Motor neuron (in vitro differentiated cells): ENCODE measurements around the gene TBC1D3I. TPM values are rescaled to one million over a fixed set of nuclear protein-coding genes. Genes with fewer than 3 reads are reported as not detected.

ENCODE experiments used
- total RNA-seq, 8 experiments: library from RNA; unstranded; fragments of 300-600 nt; gene quantifications; 2 replicates each; pipeline versions ENCODE4 v1.2.3 to v1.2.4, GENCODE V29; 2022

The TBC1D3I gene
- total RNA-seq, 8 experiments from 2014 or later, result 0.11 to 0.77 (median 0.37) TPM; not detected in 2

Other genes starting within 250 kb of the TBC1D3I start
- gene CCL23, start 246.6 kb downstream of the TBC1D3I start, total RNA-seq, result not detected
- under 1 TPM in 4 of 8 experiments, not detected in 4; 0.29 to 0.73 (median 0.59) TPM for gene CCL18, start 200.3 kb downstream of the TBC1D3I start, total RNA-seq
- gene CCL3, start 174.4 kb downstream of the TBC1D3I start, total RNA-seq, result under 1 TPM in 2 of 8 experiments, not detected in 6; 0.13 to 0.24 TPM
- gene CCL4, start 160.7 kb downstream of the TBC1D3I start, total RNA-seq, result under 1 TPM in 4 of 8 experiments, not detected in 4; 0.13 to 0.52 (median 0.37) TPM
- 1 to 10 TPM in 7 of 8 experiments, under 1 TPM in 1; 0.57 to 3.8 (median 2.1) TPM for gene TBC1D3B, start 87.9 kb downstream of the TBC1D3I start, total RNA-seq
- gene CCL3L1, start 67.8 kb downstream of the TBC1D3I start, total RNA-seq, result under 1 TPM in 3 of 8 experiments, not detected in 5; 0.14 to 0.24 (median 0.18) TPM
- under 1 TPM in 4 of 8 experiments, not detected in 4; 0.31 to 0.81 (median 0.55) TPM for gene CCL4L2, start 53.5 kb downstream of the TBC1D3I start, total RNA-seq
- gene TBC1D3G, start 59.3 kb upstream of the TBC1D3I start, total RNA-seq, result 1 to 10 TPM in 1 of 8 experiments, under 1 TPM in 1, not detected in 6; 0.31 to 1.5 TPM
- 1 to 10 TPM in 3 of 8 experiments, under 1 TPM in 1, not detected in 4; 0.87 to 3.7 (median 2.8) TPM for gene TBC1D3H, start 123.9 kb upstream of the TBC1D3I start, total RNA-seq
- 10 to 100 TPM; 40.8 to 83.4 (median 64.4) TPM for gene ZNHIT3, start 222.1 kb upstream of the TBC1D3I start, total RNA-seq